Measurements from ENCODE around the gene NOXO1.

- TF ChIP-seq CTCF (IDR thresholded peaks at IDR 0.05) (no peak), POLR2A (IDR thresholded peaks at IDR 0.05) (no peak)
Observed at GRCh38 chr16:1953734-1954133, 27.5 kb downstream of the NOXO1 start.

Measured in adrenal gland (tissue), 5 donors.